ENCODE data around the gene ZFP92. TPM values are rescaled to one million over a fixed set of nuclear protein-coding genes. Genes with fewer than 3 reads are reported as not detected.

Gene ZFP92
- total RNA-seq, 4 donors from 2014 or later, result 0.26 to 2.4 (median 0.88) TPM

DNA sequence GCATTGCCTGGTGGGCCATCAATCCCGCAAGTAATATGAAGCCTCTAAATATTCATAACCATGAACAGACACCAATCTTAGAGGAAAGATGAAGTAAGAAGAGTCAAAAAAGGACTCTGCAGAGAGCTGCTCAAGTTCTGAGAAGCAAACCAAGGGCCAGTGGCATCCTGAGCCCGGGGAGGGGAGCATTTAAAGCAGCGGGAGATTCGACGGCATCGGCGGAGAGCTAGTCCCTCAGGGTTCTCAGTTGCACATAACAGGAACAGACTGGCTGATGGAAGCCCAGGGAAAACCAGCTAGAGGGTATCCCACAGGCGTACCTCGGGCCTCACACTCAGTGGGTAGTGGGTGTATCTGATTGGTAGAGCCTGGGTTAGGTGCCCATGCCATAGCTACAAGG is 5.3 kb upstream of the ZFP92 start:
- intact Hi-C loops (cut with DNase I; ENCODE audit: low total_unique reads), result no loop called here

DNA sequence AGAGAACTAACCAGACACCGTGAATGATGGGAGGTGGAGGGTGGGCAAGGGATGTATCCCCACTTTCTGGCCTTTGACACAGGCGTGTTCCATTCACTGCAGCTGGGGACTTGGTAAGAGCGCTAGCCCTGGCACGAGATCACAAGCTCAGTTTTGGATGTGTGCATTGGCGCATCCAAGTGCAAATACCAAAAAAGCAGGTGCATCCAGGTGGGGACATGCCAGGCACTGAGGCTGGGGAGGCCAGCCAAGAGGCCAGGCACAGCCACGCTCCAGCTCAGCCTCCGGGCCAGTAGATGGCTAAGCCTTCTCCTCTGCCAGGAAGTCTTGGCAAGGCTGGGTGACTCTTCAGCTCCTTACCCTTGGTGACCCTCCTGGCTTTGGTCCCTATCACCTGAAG is 4.4 kb upstream of the ZFP92 start:
- H3K4me1 ChIP-seq, result no peaks in the 10 kb centered on the region
- no peak for DNase-seq
- no peak overlapping the region for H3K4me3 ChIP-seq
- H3K36me3 ChIP-seq, result no peaks in the 10 kb centered on the region
- H3K9me3 ChIP-seq, result no peaks in the 10 kb centered on the region
- intact Hi-C loops (cut with DNase I; ENCODE audit: low total_unique reads), result no loop called here
- H3K27ac ChIP-seq, result no peak overlapping the region
- H3K27me3 ChIP-seq, result no peaks in the 10 kb centered on the region
- TF ChIP-seq POLR2A (IDR thresholded peaks at IDR 0.05), result no peak
- TF ChIP-seq, protein P1, sequence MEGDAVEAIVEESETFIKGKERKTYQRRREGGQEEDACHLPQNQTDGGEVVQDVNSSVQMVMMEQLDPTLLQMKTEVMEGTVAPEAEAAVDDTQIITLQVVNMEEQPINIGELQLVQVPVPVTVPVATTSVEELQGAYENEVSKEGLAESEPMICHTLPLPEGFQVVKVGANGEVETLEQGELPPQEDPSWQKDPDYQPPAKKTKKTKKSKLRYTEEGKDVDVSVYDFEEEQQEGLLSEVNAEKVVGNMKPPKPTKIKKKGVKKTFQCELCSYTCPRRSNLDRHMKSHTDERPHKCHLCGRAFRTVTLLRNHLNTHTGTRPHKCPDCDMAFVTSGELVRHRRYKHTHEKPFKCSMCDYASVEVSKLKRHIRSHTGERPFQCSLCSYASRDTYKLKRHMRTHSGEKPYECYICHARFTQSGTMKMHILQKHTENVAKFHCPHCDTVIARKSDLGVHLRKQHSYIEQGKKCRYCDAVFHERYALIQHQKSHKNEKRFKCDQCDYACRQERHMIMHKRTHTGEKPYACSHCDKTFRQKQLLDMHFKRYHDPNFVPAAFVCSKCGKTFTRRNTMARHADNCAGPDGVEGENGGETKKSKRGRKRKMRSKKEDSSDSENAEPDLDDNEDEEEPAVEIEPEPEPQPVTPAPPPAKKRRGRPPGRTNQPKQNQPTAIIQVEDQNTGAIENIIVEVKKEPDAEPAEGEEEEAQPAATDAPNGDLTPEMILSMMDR (IDR thresholded peaks at IDR 0.05), result no peak

More for the DNA sequence above, 5.3 kb upstream of the ZFP92 start:
- Histone ChIP-seq H3K36me3 (no peaks in the 10 kb centered on the region), H3K27me3 (no peaks in the 10 kb centered on the region), H3K4me1 (no peaks in the 10 kb centered on the region), H3K4me3 (no peak overlapping the region), H3K9me3 (no peaks in the 10 kb centered on the region), H3K27ac (no peak overlapping the region)
- no peak for DNase-seq
- TF ChIP-seq POLR2A (IDR thresholded peaks at IDR 0.05), result no peak
- TF ChIP-seq, protein P1 (IDR thresholded peaks at IDR 0.05), result no peak

DNA sequence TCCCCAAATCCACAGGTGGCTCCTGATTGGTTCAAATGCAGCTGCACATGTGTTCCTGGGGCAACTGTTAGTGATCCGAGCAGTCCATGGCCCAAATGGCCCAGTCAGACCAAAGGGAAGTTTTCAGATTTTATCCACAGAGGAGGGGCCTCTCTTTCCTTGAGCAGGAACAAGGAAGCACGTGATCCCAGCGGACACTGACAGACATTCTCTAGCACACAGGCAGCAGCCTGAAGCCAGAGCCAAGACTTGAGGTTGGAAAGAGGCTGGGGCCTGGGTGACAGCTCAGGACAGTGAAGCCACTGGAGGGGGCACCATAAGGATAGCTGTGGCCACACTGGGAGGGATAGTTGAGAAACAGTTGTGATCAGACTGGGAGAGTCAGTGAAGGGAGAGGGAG is 3.5 kb upstream of the ZFP92 start:
- no peaks in the 10 kb centered on the region for H3K36me3 ChIP-seq

DNA sequence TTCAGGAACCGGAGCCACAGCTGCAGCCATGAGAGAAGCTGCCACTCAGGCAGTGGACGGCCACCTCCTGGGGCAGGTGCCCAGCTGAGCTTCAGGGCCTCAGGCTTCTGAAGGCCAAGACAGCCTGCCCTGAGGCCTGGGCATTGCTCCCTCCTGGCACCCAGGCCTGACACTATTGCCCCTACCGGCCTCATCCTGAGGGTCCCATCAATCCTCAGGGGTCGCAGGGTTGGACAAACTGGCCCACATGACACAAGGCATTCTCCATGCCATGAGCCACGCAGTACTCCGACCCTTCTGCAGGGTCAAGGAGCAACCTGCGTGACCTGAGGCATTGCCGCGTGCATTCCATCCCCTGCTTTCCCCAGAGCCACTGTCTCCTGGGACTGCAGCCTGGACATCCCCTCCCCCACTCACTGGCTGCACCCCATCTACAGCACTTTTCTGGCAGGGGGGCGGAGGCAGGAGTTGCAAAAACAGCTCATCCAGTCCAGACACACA is 3.0 kb upstream of the ZFP92 start:
- Histone ChIP-seq H3K9me3 (no peaks in the 10 kb centered on the region), H3K27ac (no peak overlapping the region), H3K4me3 (no peak overlapping the region), H3K36me3 (no peaks in the 10 kb centered on the region), H3K27me3 (no peaks in the 10 kb centered on the region), H3K4me1 (no peaks in the 10 kb centered on the region)
- no peak for DNase-seq
- TF ChIP-seq POLR2A (IDR thresholded peaks at IDR 0.05), result no peak
- TF ChIP-seq, protein P1 (IDR thresholded peaks at IDR 0.05), result no peak
- intact Hi-C loops (cut with DNase I; ENCODE audit: low total_unique reads), result no loop called here

More for the DNA sequence above, 3.5 kb upstream of the ZFP92 start:
- Histone ChIP-seq H3K4me3 (no peak overlapping the region), H3K9me3 (no peaks in the 10 kb centered on the region), H3K27me3 (no peaks in the 10 kb centered on the region), H3K4me1 (no peaks in the 10 kb centered on the region), H3K27ac (no peak overlapping the region)
- no peak for DNase-seq
- TF ChIP-seq POLR2A (IDR thresholded peaks at IDR 0.05), result no peak
- TF ChIP-seq, protein P1 (IDR thresholded peaks at IDR 0.05), result no peak
- intact Hi-C loops (cut with DNase I; ENCODE audit: low total_unique reads), result no loop called here

DNA sequence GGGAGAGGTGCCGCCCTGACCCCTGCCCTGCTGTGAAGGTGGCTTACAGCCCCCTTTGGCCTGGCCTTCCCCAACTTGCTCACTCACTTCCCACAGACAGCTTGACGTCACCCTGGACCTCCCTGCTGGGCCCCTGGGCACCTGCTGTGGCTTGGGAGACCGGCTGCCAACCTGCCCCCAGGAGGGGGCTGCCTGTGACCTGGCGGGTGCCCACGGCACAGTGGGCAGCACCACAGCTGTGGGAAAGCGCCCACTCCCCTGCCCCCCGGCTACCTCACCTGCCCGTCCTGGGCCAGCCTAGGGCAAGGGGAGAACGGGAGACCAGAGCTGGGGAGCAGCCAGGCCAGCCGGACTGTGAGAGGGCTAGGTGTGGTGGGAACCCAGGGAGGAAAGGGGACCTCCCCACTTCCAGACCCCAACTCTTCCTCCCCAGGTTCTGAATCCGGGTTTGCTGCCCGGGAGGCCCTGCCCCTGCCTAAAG is 2.4 kb upstream of the ZFP92 start:
- no peak for TF ChIP-seq POLR2A (IDR thresholded peaks at IDR 0.05)
- TF ChIP-seq, protein P1 (IDR thresholded peaks at IDR 0.05), result no peak
- intact Hi-C loops (cut with DNase I; ENCODE audit: low total_unique reads), result no loop called here
- H3K27me3 ChIP-seq, result no peaks in the 10 kb centered on the region

More for the DNA sequence above, 2.4 kb upstream of the ZFP92 start:
- no peak for DNase-seq
- H3K36me3 ChIP-seq, result no peaks in the 10 kb centered on the region
- H3K4me3 ChIP-seq, result no peak overlapping the region
- no peak overlapping the region for H3K27ac ChIP-seq
- H3K4me1 ChIP-seq, result no peaks in the 10 kb centered on the region
- H3K9me3 ChIP-seq, result no peaks in the 10 kb centered on the region
